Spleen (tissue), 7 donors: ENCODE measurements around the gene PPP2R5E.

Experiments used
- POLR2A ChIP-seq, 3 donors: fragments of 450-650 bp; IDR thresholded peaks; one replicate each; pipeline ENCODE4 v1.5.1; 2017; ENCODE audit warnings: antibody characterized with exemption in 3 of 3, mild to moderate bottlenecking in 1 of 3
- POLR2AphosphoS5 ChIP-seq, 3 donors: sonication (generic); formaldehyde crosslinking; IDR thresholded peaks; one replicate each; pipeline ENCODE4 v1.5.1; 2017; ENCODE audit warnings: antibody characterized with exemption in 3 of 3
- TF ChIP-seq, protein P1 (sequence below), 11 experiments: fragments of 200-600 bp in 7 of 11; fragments of 450-650 bp in 4 of 11; sonication (generic) in 4 of 11; IDR thresholded peaks in 8 of 11; conservative IDR thresholded peaks in 3 of 11; 1 replicate in 7 of 11; 2 replicates in 4 of 11; pipeline versions ENCODE4 v1.4.0 to v1.8.0; 2016 to 2021; ENCODE audit warnings: antibody characterized with exemption in 11 of 11, inconsistent platforms in 4 of 11, mild to moderate bottlenecking in 1 of 11
- donor health status: DM: no; HTN: no; CAD: no; lungs with moderate emphysema.
- donor health status: DM: no; HTN: no; CAD: no.
- donor health status: DM: no; HTN: no; CAD: no.

DNA sequence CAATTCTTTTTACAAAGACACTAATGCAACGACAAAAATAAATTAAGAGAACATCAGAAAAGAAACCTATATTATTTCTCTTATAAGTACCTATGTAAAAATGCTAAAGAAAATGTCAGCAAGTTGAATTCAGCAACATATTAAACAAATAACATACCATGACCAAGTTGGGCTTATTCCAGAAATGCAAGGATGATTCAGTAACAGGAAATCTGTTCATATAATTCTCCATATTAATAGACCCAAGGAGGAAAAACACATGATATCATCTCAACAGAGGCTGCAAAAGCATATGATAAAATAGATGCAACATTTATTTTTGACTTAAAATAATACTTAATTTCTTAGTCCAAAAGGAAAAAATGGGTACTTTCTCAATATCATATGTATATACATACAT, 199.3 kb downstream of the PPP2R5E start:
- TF ChIP-seq, protein P1, sequence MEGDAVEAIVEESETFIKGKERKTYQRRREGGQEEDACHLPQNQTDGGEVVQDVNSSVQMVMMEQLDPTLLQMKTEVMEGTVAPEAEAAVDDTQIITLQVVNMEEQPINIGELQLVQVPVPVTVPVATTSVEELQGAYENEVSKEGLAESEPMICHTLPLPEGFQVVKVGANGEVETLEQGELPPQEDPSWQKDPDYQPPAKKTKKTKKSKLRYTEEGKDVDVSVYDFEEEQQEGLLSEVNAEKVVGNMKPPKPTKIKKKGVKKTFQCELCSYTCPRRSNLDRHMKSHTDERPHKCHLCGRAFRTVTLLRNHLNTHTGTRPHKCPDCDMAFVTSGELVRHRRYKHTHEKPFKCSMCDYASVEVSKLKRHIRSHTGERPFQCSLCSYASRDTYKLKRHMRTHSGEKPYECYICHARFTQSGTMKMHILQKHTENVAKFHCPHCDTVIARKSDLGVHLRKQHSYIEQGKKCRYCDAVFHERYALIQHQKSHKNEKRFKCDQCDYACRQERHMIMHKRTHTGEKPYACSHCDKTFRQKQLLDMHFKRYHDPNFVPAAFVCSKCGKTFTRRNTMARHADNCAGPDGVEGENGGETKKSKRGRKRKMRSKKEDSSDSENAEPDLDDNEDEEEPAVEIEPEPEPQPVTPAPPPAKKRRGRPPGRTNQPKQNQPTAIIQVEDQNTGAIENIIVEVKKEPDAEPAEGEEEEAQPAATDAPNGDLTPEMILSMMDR (IDR thresholded peaks at IDR 0.05 in 8 of 11, conservative IDR thresholded peaks at IDR 0.05 in 3 of 11) = no peak
- TF ChIP-seq POLR2AphosphoS5 (IDR thresholded peaks at IDR 0.05) = no peak
- no peak for TF ChIP-seq POLR2A (IDR thresholded peaks at IDR 0.05)
